ENCODE measurements around the gene ZNHIT3. TPM values are rescaled to one million over a fixed set of nuclear protein-coding genes. Genes with fewer than 3 reads are reported as not detected.

The ZNHIT3 gene
- total and polyA plus RNA-seq, 2 of the 4 experiments (the other 2 are of a cell fraction) = 27.8 to 52.3 TPM

DNA sequence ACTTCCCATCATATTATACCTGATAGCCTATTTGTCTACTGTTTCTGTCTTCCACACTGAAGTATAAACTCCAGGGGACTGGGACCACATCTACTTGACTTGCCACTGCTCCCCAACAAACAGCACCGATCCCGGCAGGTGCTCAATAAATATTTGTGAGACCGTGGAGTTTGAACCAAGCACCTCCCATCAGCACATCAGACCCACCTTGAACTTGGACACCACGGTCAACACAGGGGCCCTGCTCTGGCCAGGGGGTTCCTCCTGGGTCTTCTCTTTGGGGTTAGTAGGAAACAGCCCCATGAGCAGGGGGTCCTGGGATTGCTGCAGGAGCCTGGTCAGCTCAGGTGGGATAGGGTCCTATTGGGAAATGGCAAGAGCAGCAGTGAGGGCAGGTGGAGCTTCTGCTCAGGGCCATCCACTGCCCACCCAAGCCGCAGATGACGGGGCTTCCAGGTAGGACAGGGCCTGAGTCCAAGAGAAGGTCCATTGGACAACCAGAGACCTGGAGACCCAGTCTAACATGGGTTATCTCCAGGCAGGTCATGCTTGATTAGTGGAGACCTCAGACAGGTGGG lies 19.9 kb downstream of the ZNHIT3 start:
- no peak overlapping the region for H2BK5ac ChIP-seq (ENCODE audit: low read depth, low read length, poor library complexity, severe bottlenecking)
- no peak overlapping the region for H3K4me2 ChIP-seq (ENCODE audit: low read depth, low read length)
- no peak overlapping the region for H4K8ac ChIP-seq (ENCODE audit: low read depth in 2 of 2, low read length in 2 of 2)
- no peak overlapping the region for H4K91ac ChIP-seq (ENCODE audit: insufficient read depth, low read depth, low read length)
- intact Hi-C loops (cut with micrococcal nuclease) (no loop called here), in situ Hi-C loops (cut with MboI; ENCODE audit: low sequenced_read_pairs) (no loop called here), dilution Hi-C loops (cut with HindIII; ENCODE audit: low sequenced_read_pairs, unreplicated experiment) (no loop called here)
- H2BK120ac ChIP-seq (ENCODE audit: low read depth, low read length) = no peak overlapping the region
- 95% methylated on average over 4 of the region's 6 CpGs; no CpG with 5 or more reads in 1 of the 2 experiments for WGBS, 2 experiments (ENCODE audit: extremely low coverage in 2 of 2, insufficient read length in 1 of 2)
- H3K9ac ChIP-seq (ENCODE audit: low read depth, low read length) = no peak overlapping the region
- H3K9me3 ChIP-seq (ENCODE audit: control insufficient read depth, insufficient read depth, low read length) = no peaks in the 10 kb centered on the region
- H3K56ac ChIP-seq (ENCODE audit: extremely low read depth, insufficient read depth, low read length) = no peak overlapping the region
- no peak overlapping the region for H3K4ac ChIP-seq (ENCODE audit: low read depth, low read length)
- ChIA-PET POLR2A (ENCODE audit: unreplicated experiment) (no interaction called here), CTCF (no interaction called here)
- no peak for DNase-seq
- H2BK20ac ChIP-seq (ENCODE audit: low read depth, low read length) = no peak overlapping the region
- no peaks in the 10 kb centered on the region for H3K27me3 ChIP-seq (ENCODE audit: control insufficient read depth, insufficient read depth, low read length)
- no peaks in the 10 kb centered on the region for H4K20me1 ChIP-seq (ENCODE audit: insufficient read depth, low read length)
- H3K14ac ChIP-seq (replicated peaks; ENCODE audit: low read depth, low read length) = no peak overlapping the region
- no peak overlapping the region for H2AK9ac ChIP-seq (replicated peaks; ENCODE audit: low read depth, low read length, poor library complexity)
- TF ChIP-seq NFE2L2 (IDR thresholded peaks at IDR 0.05; ENCODE audit: low read depth, low read length) (no peak), FOS (IDR thresholded peaks at IDR 0.05; ENCODE audit: low read depth, low read length) (no peak), CEBPB (IDR thresholded peaks at IDR 0.05; ENCODE audit: low read depth, low read length) (no peak), RFX5 (IDR thresholded peaks at IDR 0.05; ENCODE audit: low read depth, low read length) (no peak), MAZ (IDR thresholded peaks at IDR 0.05; ENCODE audit: borderline replicate concordance, low read depth, low read length) (no peak), CHD1 (IDR thresholded peaks at IDR 0.05; ENCODE audit: low read depth, low read length) (no peak), MAFK (IDR thresholded peaks at IDR 0.05; ENCODE audit: low read depth, low read length) (no peak), RCOR1 (IDR thresholded peaks at IDR 0.05; ENCODE audit: insufficient replicate concordance, low read length) (no peak), BHLHE40 (IDR thresholded peaks at IDR 0.05; ENCODE audit: low read depth, low read length) (no peak)
- TF ChIP-seq, protein P1, sequence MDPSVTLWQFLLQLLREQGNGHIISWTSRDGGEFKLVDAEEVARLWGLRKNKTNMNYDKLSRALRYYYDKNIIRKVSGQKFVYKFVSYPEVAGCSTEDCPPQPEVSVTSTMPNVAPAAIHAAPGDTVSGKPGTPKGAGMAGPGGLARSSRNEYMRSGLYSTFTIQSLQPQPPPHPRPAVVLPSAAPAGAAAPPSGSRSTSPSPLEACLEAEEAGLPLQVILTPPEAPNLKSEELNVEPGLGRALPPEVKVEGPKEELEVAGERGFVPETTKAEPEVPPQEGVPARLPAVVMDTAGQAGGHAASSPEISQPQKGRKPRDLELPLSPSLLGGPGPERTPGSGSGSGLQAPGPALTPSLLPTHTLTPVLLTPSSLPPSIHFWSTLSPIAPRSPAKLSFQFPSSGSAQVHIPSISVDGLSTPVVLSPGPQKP (IDR thresholded peaks at IDR 0.05; ENCODE audit: borderline replicate concordance, low read depth, low read length) = no peak
- H3K23ac ChIP-seq (ENCODE audit: low read depth, low read length) = no peak overlapping the region
- H3K4me3 ChIP-seq (ENCODE audit: insufficient read depth, low read depth, low read length) = no peak overlapping the region
- H4K5ac ChIP-seq (ENCODE audit: low read depth, low read length) = no peak overlapping the region
- ATAC-seq (ENCODE audit: low read depth) = no peak
- H3K79me1 ChIP-seq (ENCODE audit: low read depth in 1 of 2, low read length in 2 of 2) = no peaks in the 10 kb centered on the region
- H2AFZ ChIP-seq (replicated peaks; ENCODE audit: low read length, poor library complexity) = no peak overlapping the region
- H3K27ac ChIP-seq (ENCODE audit: insufficient read depth, low read length) = no peak overlapping the region
- H3K4me1 ChIP-seq (ENCODE audit: control insufficient read depth, insufficient read depth, low read length) = no peaks in the 10 kb centered on the region
- no TSS peak for BruUV-seq (replicated peaks)
- peaks cover 5% of the 10 kb centered on the region; the same call in 1 of the 2 replicates for H3K9me1 ChIP-seq (ENCODE audit: insufficient read depth, low read length)
- H2BK15ac ChIP-seq (ENCODE audit: low read depth, low read length) = no peak overlapping the region
- H2AK5ac ChIP-seq (ENCODE audit: low read depth, low read length) = no peak overlapping the region
- H3K18ac ChIP-seq (ENCODE audit: low read depth, low read length) = no peak overlapping the region
- H3K36me3 ChIP-seq (ENCODE audit: control insufficient read depth, insufficient read depth, low read length) = peaks cover 53% of the 10 kb centered on the region

Data from IMR-90 (cell line).